PC-3 (cell line): ENCODE data around the gene YWHAH. TPM values are rescaled to one million over a fixed set of nuclear protein-coding genes. Genes with fewer than 3 reads are reported as not detected.

Experiments used
- ATAC-seq: fragments of 200-7000 bp; cut with Tn5 transposase; 2 replicates; pipeline ENCODE4 v1.9.1; 2020; ENCODE audit warnings: mild to moderate bottlenecking, moderate library complexity
- BruUV-seq: library from RNA; stranded (reverse); fragments of 400-500 nt; replicated peaks from 2 replicates; lab custom pipeline; 2021; lab: Mats Ljungman, UMichigan
- CTCF ChIA-PET: fragments of 300-600 bp; sonication (Branson Sonifier 250); formaldehyde crosslinking; loops from one replicate; lab custom pipeline; 2022; ENCODE audit warnings: antibody characterized with exemption; lab: Charles Lee
- POLR2A ChIA-PET: fragments of 300-600 bp; sonication (Branson Sonifier 250); formaldehyde crosslinking; loops from one replicate; lab custom pipeline; 2022; ENCODE audit warnings: antibody characterized with exemption; ENCODE audit not compliant: unreplicated experiment; lab: Charles Lee
- DNase-seq: peaks from one replicate; pipeline ENCODE4 v3.0.0-alpha.2; 2015
- H2AFZ ChIP-seq: fragments of 300-600 bp; sonication (generic); 2 replicates; pipeline ENCODE4 v1.6.0; 2016; ENCODE audit warnings: antibody characterized with exemption, low read length
- H3F3A ChIP-seq: fragments of 300-600 bp; sonication (generic); one replicate; pipeline ENCODE4 v1.6.0; 2017; ENCODE audit warnings: antibody characterized with exemption, low read length, control low read depth, mild to moderate bottlenecking; ENCODE audit not compliant: unreplicated experiment
- H3K27ac ChIP-seq: fragments of 300-600 bp; sonication (generic); 2 replicates; pipeline ENCODE4 v1.5.1; 2016; ENCODE audit warnings: mild to moderate bottlenecking, low read length
- H3K27me3 ChIP-seq: fragments of 300-600 bp; sonication (generic); 2 replicates; pipeline ENCODE4 v1.6.1; 2016; ENCODE audit warnings: low read length, mixed read lengths
- H3K36me3 ChIP-seq: fragments of 300-600 bp; sonication (generic); 2 replicates; pipeline ENCODE4 v1.6.1; 2016; ENCODE audit warnings: low read depth, mixed run types, low read length, mixed read lengths
- H3K4me1 ChIP-seq: fragments of 300-600 bp; sonication (generic); 2 replicates; pipeline ENCODE4 v1.5.1; 2016; ENCODE audit warnings: low read length; ENCODE audit not compliant: insufficient read depth
- H3K4me2 ChIP-seq: fragments of 300-600 bp; sonication (generic); 2 replicates; pipeline ENCODE4 v1.6.0; 2016; ENCODE audit warnings: low read length
- H3K4me3 ChIP-seq: fragments of 300-600 bp; sonication (generic); 2 replicates; pipeline ENCODE4 v1.5.1; 2016; ENCODE audit warnings: mild to moderate bottlenecking, low read length, mixed read lengths
- H3K79me2 ChIP-seq: fragments of 300-600 bp; sonication (generic); 2 replicates; pipeline ENCODE4 v1.6.1; 2017; ENCODE audit warnings: low read length, mixed read lengths
- H3K9ac ChIP-seq: fragments of 300-600 bp; sonication (generic); 2 replicates; pipeline ENCODE4 v1.6.0; 2016; ENCODE audit warnings: mild to moderate bottlenecking, low read length
- H3K9me2 ChIP-seq: fragments of 300-600 bp; sonication (generic); replicated peaks from 2 replicates; pipeline ENCODE4 v1.6.1; 2016; ENCODE audit warnings: mixed run types, low read length, mixed read lengths
- H3K9me3 ChIP-seq: fragments of 300-600 bp; sonication (generic); 2 replicates; pipeline ENCODE4 v1.6.1; 2016; ENCODE audit warnings: low read length, mixed read lengths
- H4K20me1 ChIP-seq: fragments of 300-600 bp; sonication (generic); 2 replicates; pipeline ENCODE4 v1.6.1; 2016; ENCODE audit warnings: low read length, mixed read lengths
- EZH2 ChIP-seq: fragments of 300-600 bp; sonication (generic); IDR thresholded peaks from one replicate; pipeline ENCODE4 v1.6.1; 2017; ENCODE audit warnings: antibody characterized with exemption, mild to moderate bottlenecking, low read length; ENCODE audit not compliant: unreplicated experiment
- EZH2phosphoT487 ChIP-seq: fragments of 300-600 bp; sonication (generic); IDR thresholded peaks from 2 replicates; pipeline ENCODE4 v1.6.1; 2018; ENCODE audit warnings: mild to moderate bottlenecking, antibody characterized with exemption, low read length, borderline replicate concordance
- intact Hi-C: fragments of 100-400 bp; cut with micrococcal nuclease; formaldehyde crosslinking; loops from 2 replicates; pipeline ENCODE4 v1.9.0; 2023
- total RNA-seq: library from RNA; depleted of rRNA; stranded (reverse); fragments of >200 nt; gene quantifications from 2 replicates; pipeline ENCODE4 v1.2.3, GENCODE V29; 2014
- TF ChIP-seq, protein P1 (sequence below): fragments of 300-600 bp; sonication (generic); conservative IDR thresholded peaks from 2 replicates; pipeline ENCODE4 v1.5.1; 2017; ENCODE audit warnings: antibody characterized with exemption, low read depth, mild to moderate bottlenecking, low read length

Gene YWHAH
- total RNA-seq, 1 experiment from 2014 or later, result 75.0 TPM

GRCh38 chr22:31933816-31934482 lies 10.4 kb upstream of the YWHAH start:
- intact Hi-C loops, result no loop called here
- H4K20me1 ChIP-seq, result no peaks in the 10 kb centered on the region
- H3K27ac ChIP-seq, result no peak overlapping the region
- TF ChIP-seq EZH2phosphoT487, result no peak
- no peak for TF ChIP-seq EZH2
- TF ChIP-seq, protein P1, sequence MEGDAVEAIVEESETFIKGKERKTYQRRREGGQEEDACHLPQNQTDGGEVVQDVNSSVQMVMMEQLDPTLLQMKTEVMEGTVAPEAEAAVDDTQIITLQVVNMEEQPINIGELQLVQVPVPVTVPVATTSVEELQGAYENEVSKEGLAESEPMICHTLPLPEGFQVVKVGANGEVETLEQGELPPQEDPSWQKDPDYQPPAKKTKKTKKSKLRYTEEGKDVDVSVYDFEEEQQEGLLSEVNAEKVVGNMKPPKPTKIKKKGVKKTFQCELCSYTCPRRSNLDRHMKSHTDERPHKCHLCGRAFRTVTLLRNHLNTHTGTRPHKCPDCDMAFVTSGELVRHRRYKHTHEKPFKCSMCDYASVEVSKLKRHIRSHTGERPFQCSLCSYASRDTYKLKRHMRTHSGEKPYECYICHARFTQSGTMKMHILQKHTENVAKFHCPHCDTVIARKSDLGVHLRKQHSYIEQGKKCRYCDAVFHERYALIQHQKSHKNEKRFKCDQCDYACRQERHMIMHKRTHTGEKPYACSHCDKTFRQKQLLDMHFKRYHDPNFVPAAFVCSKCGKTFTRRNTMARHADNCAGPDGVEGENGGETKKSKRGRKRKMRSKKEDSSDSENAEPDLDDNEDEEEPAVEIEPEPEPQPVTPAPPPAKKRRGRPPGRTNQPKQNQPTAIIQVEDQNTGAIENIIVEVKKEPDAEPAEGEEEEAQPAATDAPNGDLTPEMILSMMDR, result no peak
- BruUV-seq, result no TSS peak
- ChIA-PET POLR2A (no interaction called here), CTCF (no interaction called here)
- DNase-seq (no peak), ATAC-seq (no peak)
- no peaks in the 10 kb centered on the region for H3K27me3 ChIP-seq
- no peak overlapping the region for H3K4me3 ChIP-seq
- no peaks in the 10 kb centered on the region for H3F3A ChIP-seq
- no peaks in the 10 kb centered on the region for H3K4me1 ChIP-seq
- no peaks in the 10 kb centered on the region for H3K9me2 ChIP-seq
- no peak overlapping the region for H3K4me2 ChIP-seq
- no peaks in the 10 kb centered on the region for H3K9me3 ChIP-seq
- no peaks in the 10 kb centered on the region for H3K36me3 ChIP-seq
- H2AFZ ChIP-seq, result no peak overlapping the region
- no peak overlapping the region for H3K9ac ChIP-seq
- no peaks in the 10 kb centered on the region for H3K79me2 ChIP-seq

GRCh38 chr22:31935961-31936635 lies 8.2 kb upstream of the YWHAH start:
- Histone ChIP-seq H3K4me3 (no peak overlapping the region), H3K36me3 (no peaks in the 10 kb centered on the region), H3K79me2 (no peaks in the 10 kb centered on the region), H3K4me2 (no peak overlapping the region), H3F3A (no peaks in the 10 kb centered on the region), H3K9ac (no peak overlapping the region), H3K9me3 (no peaks in the 10 kb centered on the region), H3K4me1 (no peaks in the 10 kb centered on the region), H3K27me3 (no peaks in the 10 kb centered on the region), H2AFZ (no peak overlapping the region), H4K20me1 (no peaks in the 10 kb centered on the region), H3K9me2 (no peaks in the 10 kb centered on the region), H3K27ac (no peak overlapping the region)
- ATAC-seq, result no peak
- BruUV-seq, result no TSS peak
- DNase-seq, result no peak
- ChIA-PET CTCF (no interaction called here), POLR2A (interaction anchor here (0.6 kb wide), 1 partner anchor 199 kb away, joined by 4 read pairs; no protein-coding TSS in a partner anchor)
- TF ChIP-seq, protein P1, result no peak
- TF ChIP-seq EZH2phosphoT487 (no peak), EZH2 (no peak)
- intact Hi-C loops, result no loop called here

DNA sequence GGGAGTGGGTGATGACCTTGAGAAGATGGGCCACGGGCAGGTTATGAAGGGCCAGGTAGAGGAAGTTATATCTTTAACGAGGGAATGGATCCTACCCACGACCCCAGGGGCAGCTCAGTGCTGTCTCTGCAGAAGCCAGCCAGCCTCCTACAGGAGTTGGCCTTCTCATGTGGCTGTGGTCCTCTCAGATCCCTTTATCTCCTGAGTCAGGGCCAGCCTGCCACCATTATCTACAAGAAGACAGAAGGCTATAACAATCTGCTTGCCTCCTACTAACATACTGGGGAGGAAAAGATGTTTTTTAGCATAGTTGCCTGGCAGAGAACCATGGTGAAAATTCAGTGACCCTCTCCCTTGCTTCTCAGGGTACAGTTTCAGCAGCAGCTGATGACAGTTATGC lies 7.0 kb upstream of the YWHAH start:
- no peak for ATAC-seq
- DNase-seq, result no peak
- Histone ChIP-seq H3K36me3 (no peaks in the 10 kb centered on the region), H2AFZ (no peak overlapping the region), H3K4me1 (no peaks in the 10 kb centered on the region), H3K4me3 (no peak overlapping the region), H3K9me2 (no peaks in the 10 kb centered on the region), H3K27ac (no peak overlapping the region), H3F3A (no peaks in the 10 kb centered on the region), H3K79me2 (no peaks in the 10 kb centered on the region), H4K20me1 (no peaks in the 10 kb centered on the region), H3K9me3 (no peaks in the 10 kb centered on the region), H3K9ac (no peak overlapping the region), H3K4me2 (no peak overlapping the region), H3K27me3 (no peaks in the 10 kb centered on the region)
- intact Hi-C loops, result no loop called here
- no peak for TF ChIP-seq EZH2phosphoT487
- TF ChIP-seq, protein P1, result no peak
- no peak for TF ChIP-seq EZH2
- ChIA-PET CTCF (no interaction called here), POLR2A (no interaction called here)
- BruUV-seq, result no TSS peak
